Tibial artery (tissue), 4 donors: Measurements from ENCODE around the gene GLI1.

ENCODE experiments used
- DNase-seq, 2 donors: peaks; one replicate each; pipeline ENCODE4 v3.0.0-alpha.2; 2019
- H3K27ac ChIP-seq, 2 donors: fragments of 200-600 bp; sonication (generic) in 1 of 2; 1 replicate in 1 of 2; 2 replicates in 1 of 2; pipeline ENCODE4 v1.5.1; 2018 to 2019; ENCODE audit warnings: mild to moderate bottlenecking in 1 of 2
- H3K27me3 ChIP-seq, 2 donors: fragments of 200-600 bp; sonication (generic) in 1 of 2; one replicate each; pipeline versions ENCODE4 v1.5.1 to v1.6.0; 2016 to 2019
- H3K36me3 ChIP-seq, 3 donors: fragments of 200-600 bp; sonication (generic) in 2 of 3; one replicate each; pipeline ENCODE4 v1.5.1; 2016 to 2019; ENCODE audit warnings: mild to moderate bottlenecking in 2 of 3
- H3K4me1 ChIP-seq, 4 donors: fragments of 200-600 bp; sonication (generic) in 2 of 4; 1 replicate in 3 of 4; 2 replicates in 1 of 4; pipeline ENCODE4 v1.5.1; 2016 to 2019
- H3K4me3 ChIP-seq, 2 donors: fragments of 200-600 bp; sonication (generic) in 1 of 2; 1 replicate in 1 of 2; 2 replicates in 1 of 2; pipeline ENCODE4 v1.5.1; 2018 to 2019; ENCODE audit warnings: mild to moderate bottlenecking in 2 of 2
- H3K9me3 ChIP-seq, 3 donors: fragments of 200-600 bp; sonication (generic) in 1 of 3; one replicate each; pipeline ENCODE4 v1.5.1; 2016 to 2019
- intact Hi-C: fragments of 100-400 bp; cut with DNase I; formaldehyde crosslinking; loops from one replicate; pipeline ENCODE4 v1.15.0; 2023; ENCODE audit warnings: low total_unique reads
- TF ChIP-seq, protein P1 (sequence below), 2 experiments: fragments of 200-600 bp in 1 of 2; fragments of 450-650 bp in 1 of 2; IDR thresholded peaks; one replicate each; pipeline ENCODE4 v1.5.1; 2017 to 2019; ENCODE audit warnings: antibody characterized with exemption in 2 of 2, mild to moderate bottlenecking in 1 of 2, moderate library complexity in 1 of 2

GLI1 gene

DNA sequence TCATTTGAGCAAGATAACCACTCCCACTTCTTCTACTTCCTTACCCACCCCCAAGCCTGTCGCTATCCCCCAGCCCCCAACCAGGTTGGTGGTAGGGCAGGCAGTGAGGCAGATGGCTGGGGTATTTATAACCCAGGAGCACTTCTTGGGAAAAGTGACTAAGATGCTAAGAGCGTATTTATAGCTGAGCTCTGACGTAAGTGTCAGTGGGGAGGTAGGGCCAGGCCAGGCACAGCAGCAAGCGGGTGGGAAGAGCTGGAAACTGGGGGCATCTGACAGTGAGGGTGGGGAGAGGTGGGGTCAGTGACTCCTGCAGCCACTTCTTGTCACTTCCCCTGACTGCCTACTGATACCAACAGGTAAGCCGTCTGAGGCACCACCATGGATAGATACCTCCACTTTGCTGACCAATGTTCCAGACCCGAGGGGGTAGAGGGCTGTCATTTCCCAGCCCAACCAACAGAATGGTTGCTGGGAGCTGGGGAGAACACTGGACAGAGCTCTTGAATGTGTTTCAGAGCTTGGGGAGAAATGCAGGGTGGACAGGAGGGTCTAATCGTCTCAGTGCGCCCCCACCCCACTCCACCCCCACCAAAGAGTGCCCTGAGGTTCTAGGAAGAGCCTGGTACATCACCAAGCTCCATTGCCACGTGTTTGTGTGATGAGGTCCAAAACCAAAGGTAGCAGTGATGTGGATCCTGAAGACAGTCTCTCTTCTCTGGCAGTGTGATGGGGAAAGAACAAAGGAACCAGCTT is 7.2 kb upstream of the GLI1 start:
- Histone ChIP-seq H3K27ac (peak overlapping the region; percentile 82 to 89), H3K27me3 (peaks cover 0 to 3% of the 10 kb centered on the region in 2 donors), H3K4me1 (peaks cover 0 to 25% (median 18%) of the 10 kb centered on the region in 4 donors), H3K4me3 (peak overlapping the region in 1 of 2 donors; percentile 0), H3K9me3 (no peaks in the 10 kb centered on the region), H3K36me3 (no peaks in the 10 kb centered on the region)
- DNase-seq: peak in 1 of 2 donors; percentile 83
- intact Hi-C loops: loop anchor here (5.0 kb wide), 2 partner anchors 185 to 330 kb away; no protein-coding TSS in a partner anchor
- TF ChIP-seq, protein P1, sequence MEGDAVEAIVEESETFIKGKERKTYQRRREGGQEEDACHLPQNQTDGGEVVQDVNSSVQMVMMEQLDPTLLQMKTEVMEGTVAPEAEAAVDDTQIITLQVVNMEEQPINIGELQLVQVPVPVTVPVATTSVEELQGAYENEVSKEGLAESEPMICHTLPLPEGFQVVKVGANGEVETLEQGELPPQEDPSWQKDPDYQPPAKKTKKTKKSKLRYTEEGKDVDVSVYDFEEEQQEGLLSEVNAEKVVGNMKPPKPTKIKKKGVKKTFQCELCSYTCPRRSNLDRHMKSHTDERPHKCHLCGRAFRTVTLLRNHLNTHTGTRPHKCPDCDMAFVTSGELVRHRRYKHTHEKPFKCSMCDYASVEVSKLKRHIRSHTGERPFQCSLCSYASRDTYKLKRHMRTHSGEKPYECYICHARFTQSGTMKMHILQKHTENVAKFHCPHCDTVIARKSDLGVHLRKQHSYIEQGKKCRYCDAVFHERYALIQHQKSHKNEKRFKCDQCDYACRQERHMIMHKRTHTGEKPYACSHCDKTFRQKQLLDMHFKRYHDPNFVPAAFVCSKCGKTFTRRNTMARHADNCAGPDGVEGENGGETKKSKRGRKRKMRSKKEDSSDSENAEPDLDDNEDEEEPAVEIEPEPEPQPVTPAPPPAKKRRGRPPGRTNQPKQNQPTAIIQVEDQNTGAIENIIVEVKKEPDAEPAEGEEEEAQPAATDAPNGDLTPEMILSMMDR (IDR thresholded peaks at IDR 0.05): no peak

DNA sequence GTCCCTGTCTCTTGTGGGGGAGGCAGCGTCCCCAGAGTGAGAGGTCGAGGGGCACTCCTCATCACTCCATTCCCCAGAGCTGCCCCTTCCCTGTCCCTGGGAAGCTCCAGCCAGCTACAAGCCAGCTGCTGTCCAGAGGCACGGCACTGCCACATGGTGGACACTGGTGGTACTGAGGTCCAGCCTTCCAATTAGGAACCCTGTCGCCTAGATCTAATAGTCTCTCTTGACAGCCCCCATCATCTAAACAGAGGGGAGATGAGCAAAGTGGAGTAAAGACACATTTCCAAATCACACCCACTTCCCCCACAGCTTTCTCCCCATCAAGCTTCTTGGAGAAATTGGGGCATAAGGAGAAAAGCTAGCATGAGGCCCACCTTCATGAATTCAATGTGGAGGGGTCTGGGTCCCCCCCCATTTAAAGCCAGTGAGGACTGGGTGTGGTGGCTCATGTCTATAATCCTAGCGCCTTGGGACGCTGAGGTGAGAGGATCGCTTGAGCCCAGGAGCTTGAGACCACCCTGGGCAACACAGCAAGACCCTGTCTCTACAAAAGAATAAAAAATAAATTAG is 6.6 kb upstream of the GLI1 start:
- H3K27ac ChIP-seq: peak overlapping the region; percentile 82 to 89
- intact Hi-C loops: loop anchor here (1.0 to 5.0 kb wide), 3 partner anchors 146 to 331 kb away; no protein-coding TSS in a partner anchor
- H3K36me3 ChIP-seq: no peaks in the 10 kb centered on the region
- TF ChIP-seq, protein P1 (IDR thresholded peaks at IDR 0.05): peak; percentile 93 to 97
- DNase-seq: peak; percentile 81 to 86
- peaks cover 0 to 25% (median 18%) of the 10 kb centered on the region in 4 donors for H3K4me1 ChIP-seq
- H3K27me3 ChIP-seq: peaks cover 0 to 3% of the 10 kb centered on the region in 2 donors
- no peak overlapping the region for H3K4me3 ChIP-seq
- no peaks in the 10 kb centered on the region for H3K9me3 ChIP-seq

DNA sequence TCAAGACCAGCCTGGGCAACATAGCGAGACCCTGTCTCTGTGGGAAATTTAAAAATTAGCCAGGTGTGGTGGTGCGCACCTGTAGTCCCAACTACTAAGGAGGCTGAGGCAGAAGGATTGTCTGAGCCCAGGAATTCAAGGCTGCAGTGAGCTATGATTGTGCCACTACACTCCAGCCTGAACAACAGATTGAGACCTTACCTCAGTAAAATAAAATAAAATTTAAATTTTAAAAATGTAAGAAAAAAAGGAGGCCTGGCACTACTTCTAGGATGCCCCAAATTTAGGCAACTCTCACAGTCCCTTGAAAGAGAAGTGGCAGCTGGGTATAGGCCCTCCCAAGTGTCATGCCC is 5.4 kb upstream of the GLI1 start:
- intact Hi-C loops: loop anchor here (5.0 kb wide), 2 partner anchors 187 to 332 kb away; no protein-coding TSS in a partner anchor
- no peaks in the 10 kb centered on the region for H3K36me3 ChIP-seq
- peaks cover 0 to 25% (median 20%) of the 10 kb centered on the region in 4 donors for H3K4me1 ChIP-seq
- H3K4me3 ChIP-seq: no peak overlapping the region
- no peaks in the 10 kb centered on the region for H3K9me3 ChIP-seq
- no peak for DNase-seq
- H3K27ac ChIP-seq: no peak overlapping the region
- TF ChIP-seq, protein P1 (IDR thresholded peaks at IDR 0.05): no peak
- peaks cover 0 to 3% of the 10 kb centered on the region in 2 donors for H3K27me3 ChIP-seq

DNA sequence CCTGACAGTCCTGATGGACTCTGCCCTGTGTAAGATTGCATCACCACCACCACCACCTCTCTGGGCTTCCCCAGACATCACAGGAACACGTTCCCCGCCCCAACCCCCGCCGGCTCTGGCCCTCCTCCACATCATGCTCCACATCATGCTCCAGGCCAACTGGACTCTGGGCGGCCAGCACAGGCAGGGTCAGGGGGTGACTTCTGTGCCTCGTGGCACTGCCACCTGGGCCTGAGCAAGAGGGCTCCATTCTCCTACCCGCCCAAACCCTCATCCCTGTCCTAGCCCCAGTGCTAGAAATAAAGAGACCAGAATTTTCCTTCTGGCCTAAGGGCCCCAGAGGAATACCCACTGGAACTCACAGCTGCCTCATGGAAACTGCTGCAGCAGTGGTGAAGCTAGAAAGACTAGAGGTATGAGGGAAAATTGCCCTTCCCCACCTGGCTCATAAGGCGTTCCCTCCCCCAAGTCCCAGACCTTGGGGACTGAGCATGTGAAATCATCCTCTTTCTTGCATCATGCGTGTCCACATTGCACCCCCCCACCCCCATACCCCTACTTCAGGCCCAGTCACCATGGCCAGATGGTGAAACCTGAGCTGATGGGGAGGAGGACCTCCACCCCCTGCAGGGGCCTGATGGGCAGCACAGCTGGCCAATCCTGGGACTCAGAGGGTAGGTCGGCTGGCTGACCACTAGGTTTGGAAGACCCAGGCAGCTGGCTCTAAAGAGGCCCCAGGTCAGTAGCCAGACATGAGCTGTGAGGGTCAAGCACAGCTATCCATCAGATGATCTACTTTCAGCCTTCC is 4.8 kb upstream of the GLI1 start, which contains the start of gene INHBE:
Gene INHBE (plus strand): TSS at position 742 of the 808 bp plus-strand sequence. CDS start 230 bp downstream, outside the sequence.
- no peak within 1 kb of the TSS for H3K4me3 ChIP-seq
- TF ChIP-seq, protein P1 (IDR thresholded peaks at IDR 0.05): no peak
- H3K27ac ChIP-seq: no peak within 1 kb of the TSS
- no peak for DNase-seq
- H3K4me1 ChIP-seq: peaks cover 0 to 25% (median 20%) of the 10 kb centered on the region in 4 donors
- intact Hi-C loops: loop anchor here (5.0 kb wide), 2 partner anchors 187 to 332 kb away; no protein-coding TSS in a partner anchor
- H3K9me3 ChIP-seq: no peaks in the 10 kb centered on the region
- peaks cover 0 to 3% of the 10 kb centered on the region in 2 donors for H3K27me3 ChIP-seq
- no peaks in the 10 kb centered on the region for H3K36me3 ChIP-seq

DNA sequence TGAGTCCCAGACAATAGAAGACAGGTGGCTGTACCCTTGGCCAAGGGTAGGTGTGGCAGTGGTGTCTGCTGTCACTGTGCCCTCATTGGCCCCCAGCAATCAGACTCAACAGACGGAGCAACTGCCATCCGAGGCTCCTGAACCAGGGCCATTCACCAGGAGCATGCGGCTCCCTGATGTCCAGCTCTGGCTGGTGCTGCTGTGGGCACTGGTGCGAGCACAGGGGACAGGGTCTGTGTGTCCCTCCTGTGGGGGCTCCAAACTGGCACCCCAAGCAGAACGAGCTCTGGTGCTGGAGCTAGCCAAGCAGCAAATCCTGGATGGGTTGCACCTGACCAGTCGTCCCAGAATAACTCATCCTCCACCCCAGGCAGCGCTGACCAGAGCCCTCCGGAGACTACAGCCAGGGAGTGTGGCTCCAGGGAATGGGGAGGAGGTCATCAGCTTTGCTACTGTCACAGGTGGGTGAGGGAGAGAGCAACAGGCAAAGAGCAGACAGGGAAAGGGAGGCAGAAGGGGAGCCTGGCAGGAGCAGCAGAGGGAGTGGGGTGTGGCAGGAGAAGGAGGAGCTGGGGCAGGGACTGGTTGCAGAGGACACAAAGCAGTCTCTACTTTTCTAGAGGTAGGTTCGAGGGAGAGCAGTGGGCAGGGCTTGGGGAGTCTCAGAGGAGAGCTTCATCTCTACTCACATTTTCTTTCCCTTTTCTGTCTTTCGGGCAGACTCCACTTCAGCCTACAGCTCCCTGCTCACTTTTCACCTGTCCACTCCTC is 4.0 kb upstream of the GLI1 start:
- H3K4me3 ChIP-seq: no peak overlapping the region
- TF ChIP-seq, protein P1 (IDR thresholded peaks at IDR 0.05): no peak
- no peak overlapping the region for H3K27ac ChIP-seq
- intact Hi-C loops: no loop called here
- peaks cover 0 to 33% (median 28%) of the 10 kb centered on the region in 4 donors for H3K4me1 ChIP-seq
- DNase-seq: no peak
- H3K27me3 ChIP-seq: peaks cover 0 to 3% of the 10 kb centered on the region in 2 donors
- no peaks in the 10 kb centered on the region for H3K9me3 ChIP-seq
- no peaks in the 10 kb centered on the region for H3K36me3 ChIP-seq
